MV-4-11 (cell line): ENCODE data around the gene PKNOX2.

ENCODE experiments used
- DNase-seq: peaks from one replicate; lab custom pipeline; 2025; lab: John Stamatoyannopoulos, UW

The PKNOX2 gene

DNA sequence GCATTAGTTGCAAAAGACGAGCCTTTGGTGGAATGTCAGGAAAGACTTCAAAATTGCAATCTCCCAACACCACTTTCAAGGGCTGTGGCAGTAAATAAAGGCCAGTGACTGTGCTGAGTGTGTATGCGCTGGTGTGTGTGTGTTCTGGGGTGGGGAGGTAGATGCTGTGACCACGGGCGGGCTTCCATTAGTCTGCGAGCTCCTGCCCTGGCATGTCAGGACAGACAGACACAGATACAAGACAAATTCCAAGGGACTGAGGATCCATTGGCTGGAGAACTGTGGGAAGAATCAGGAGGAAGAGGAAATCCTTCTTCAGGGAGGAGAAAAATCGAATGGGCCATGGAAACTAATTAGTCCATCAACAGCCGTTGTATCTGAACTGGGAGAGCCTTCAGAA, 248.0 kb downstream of the PKNOX2 start:
- no peak for DNase-seq

DNA sequence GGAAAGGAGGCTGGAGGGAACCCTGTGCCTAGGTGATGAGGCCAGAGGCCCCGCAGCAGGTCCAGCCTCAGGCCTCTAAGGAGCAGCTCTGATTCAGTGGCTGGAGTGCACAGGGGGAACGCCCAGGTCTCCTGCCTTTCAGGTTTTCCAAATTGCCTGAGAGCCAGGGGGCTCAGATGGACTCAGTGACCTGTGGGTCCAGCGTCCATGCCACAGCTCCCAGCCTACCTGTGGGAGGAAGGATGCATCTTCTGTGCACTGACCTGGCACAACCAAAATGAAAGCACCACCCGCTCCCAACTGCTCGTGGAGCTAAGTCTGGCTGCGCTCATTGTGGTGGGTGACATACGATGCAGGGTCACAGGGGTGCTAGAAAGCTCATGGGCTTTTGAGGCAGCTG, 248.7 kb downstream of the PKNOX2 start:
- DNase-seq = no peak

DNA sequence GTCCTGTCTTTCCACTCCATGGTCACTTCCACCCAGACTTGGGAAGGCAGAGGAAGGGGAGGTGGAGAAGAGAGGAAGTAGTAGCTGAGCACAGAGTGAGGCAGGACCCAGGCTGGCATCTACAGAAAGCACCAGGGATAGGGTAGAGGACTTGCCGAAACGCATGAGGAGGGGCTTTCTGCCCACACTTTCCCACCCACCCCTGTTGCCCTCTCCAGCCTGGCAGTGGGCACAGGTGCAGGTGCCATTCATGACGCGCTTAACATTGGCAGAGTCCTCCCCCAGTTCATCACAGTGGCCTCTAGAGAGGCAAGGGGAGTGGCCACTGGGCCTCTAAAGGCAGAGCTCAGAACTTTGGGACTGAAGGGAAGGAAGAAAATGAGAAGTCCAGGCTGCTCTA, 249.6 kb downstream of the PKNOX2 start:
- DNase-seq = no peak

DNA sequence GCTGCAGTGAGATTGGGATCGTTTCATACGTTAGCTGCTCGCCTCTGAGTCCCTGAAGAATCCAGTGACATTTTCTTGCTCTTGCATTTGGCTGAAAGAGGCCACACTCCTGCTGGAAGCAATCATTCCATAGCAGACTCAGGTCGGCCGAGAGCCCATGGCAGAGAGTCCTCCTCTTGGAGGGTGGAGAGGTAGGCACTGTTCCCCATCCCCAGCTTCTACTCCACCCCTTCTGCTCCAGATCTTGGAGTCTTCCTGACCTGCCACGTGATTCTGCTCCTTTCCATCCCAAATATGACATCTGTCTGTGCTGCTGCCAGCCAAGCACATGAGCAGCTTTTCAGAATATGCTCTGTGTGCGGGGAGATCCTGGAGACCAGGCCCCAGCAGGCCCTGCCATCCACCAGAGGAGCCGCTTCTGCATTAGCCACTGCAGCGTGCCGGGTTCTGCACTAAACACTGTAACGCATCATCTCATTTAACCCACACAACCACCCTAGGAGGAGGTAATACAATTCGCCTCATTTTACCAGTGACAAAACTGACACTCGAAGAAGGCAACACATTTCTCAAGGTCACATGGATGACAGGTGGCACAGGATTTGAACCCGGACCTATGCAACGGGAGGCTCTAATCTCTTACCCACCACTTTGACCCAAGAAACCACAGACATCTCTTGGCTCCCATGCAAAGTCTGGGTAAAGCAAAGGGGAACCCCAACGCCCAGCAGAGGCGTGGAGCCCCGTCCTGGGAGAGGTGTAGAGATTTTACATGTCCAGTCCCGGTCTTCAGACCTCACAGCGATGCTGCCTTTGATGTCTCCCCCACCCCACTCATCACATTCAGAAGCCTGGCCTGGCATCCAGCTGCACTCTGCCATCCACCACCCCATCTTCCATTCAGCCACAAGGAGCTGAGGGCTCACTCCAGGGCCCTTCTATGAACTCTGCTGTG, 252.7 kb downstream of the PKNOX2 start:
- no peak for DNase-seq

DNA sequence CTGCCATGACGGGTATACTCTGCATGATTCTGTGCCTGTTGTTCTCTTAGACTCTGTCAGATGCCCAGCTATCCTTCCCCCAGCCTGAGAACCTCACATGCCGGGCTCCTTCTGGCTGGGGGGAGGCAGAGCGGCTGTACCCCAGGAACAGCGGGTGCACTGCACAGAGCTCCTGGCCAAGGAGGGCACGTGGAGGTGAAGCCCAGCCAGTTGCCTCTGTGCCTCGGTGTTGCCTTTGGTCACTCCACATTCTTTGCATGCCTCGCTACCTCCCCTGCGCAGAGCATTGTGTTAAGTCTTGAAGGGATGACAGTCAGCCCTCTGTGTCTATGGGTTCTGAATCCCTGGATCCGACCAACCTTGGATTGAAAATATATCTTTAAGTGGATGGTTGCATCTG, 253.8 kb downstream of the PKNOX2 start:
- DNase-seq = no peak

DNA sequence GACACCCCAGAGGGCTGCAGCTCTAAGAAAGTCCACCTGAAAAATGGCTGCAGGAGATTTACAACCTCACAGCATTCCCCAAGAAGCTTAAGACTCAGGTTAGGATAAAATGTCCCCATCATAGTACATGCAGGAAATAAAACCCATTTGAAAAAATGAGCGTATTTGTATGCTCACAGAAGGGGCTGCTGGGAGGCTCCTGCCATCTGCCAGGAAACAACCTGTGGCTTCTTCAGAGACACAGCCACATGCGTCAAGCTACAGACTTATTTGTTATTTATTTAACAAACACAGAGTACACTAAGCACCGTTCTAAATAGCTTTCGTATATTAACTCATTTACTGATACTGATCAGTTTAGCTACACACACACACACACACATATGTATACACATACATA, 258.1 kb downstream of the PKNOX2 start:
- no peak for DNase-seq

DNA sequence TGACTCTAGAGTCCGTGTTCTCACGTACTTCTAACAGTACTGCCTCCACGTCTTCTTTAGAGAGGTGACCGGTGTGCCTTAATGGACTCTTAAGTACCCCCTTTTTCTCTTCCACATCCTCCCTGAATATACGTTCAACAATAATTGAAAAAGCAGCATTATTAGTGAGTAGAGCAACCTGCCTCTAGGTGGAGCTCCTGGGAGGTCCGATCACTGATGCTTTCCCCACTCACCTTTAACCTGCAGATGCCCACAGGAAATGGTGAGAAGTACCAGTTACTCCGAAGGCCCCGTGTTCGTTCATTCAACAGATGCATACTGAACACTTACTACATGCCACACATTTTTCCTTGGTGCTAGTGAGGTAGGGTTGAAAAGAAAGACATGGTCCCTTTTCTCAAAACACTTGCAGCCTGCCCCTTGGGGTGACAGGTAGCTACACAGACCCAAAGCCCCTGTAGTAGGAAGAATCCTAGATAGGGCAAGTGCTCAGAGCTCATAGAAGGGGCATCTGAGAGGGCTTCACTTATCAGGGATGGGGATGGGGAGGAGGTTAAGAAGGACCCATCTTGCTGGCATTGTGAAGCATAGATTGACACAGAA, 258.8 kb downstream of the PKNOX2 start:
- DNase-seq = no peak

DNA sequence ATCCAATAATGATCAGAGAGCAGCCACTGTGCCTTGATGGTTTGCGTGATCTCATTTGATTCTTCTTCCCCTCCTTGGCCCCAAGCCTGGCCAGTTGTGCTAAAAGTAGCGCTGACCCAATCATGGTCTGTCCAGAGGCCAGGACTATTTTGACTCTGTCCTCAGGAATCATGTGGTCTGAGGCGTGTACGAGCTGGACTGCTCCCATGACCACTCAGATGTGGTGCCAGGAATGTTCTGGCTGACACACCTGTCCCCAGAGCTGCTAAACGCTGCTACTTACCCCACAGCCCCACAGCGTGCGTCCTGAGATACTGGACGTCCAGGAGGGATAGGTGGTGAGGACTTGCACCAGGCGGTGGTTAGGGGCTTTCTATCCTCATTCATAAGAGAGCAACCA, 261.1 kb downstream of the PKNOX2 start:
- DNase-seq = no peak

DNA sequence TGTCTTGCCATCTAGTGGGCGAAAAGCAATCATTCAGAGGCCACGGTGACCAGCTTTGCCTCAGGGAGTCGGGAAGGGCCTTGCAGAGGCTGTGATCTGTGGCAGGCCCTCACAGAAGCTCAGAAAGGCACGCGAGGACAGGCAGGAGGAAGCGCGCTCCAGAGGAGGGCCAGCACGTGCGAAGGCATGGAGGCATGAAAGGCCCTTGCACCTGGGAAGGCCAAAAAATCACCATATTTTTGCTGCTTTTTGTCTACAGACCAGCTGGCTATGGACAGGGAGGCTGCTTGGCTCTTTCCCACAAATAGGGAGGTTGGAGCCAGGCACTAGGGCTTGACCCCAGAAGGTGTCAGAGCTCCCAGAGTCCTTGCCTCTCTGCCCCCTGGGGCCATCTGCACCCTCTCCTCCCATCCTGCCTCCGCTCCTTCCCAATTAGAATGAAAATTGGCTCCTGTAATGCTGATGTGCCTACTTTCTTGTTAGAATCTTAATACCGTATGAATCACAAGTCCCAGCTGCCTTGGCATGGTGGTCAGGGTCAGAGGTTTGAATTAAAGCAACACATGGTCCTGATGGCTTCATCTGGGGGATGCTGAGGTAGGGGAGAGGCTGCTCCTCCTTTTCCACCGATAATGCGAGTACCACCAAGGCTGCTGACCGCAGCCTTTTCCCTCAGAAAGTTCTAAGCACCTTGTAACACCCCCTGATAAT, 262.4 kb downstream of the PKNOX2 start:
- no peak for DNase-seq

DNA sequence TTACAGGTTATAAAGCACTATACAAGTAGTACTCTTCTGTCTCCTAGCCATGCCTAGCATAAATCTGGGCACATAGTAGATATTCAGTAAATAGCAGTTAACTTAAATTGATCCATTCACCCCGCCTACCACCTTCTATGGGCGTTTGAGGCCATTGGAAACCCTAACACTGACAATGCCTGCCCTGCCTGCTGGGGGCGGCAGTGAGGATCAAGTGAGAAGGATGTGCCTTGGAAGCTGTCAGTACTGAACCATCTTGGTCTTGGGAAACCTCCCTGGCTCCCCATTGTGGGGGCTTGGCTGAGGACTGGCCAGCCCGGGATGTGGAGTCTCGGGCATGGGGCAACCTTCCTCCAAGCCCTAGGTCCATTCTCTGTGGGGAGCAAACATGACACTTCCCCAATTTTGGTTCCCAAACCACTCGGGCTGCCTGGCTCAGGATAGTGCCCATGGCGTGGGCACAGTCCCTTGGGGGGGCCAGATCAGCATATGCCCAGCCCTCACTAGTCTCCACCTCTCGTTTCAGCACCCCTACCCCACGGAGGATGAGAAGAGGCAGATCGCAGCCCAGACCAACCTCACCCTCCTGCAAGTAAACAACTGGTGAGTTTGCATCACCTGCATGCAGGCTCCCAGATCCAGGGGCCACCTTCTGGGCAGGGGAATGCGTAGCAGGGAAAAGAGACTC, 264.1 kb downstream of the PKNOX2 start:
- DNase-seq = no peak

DNA sequence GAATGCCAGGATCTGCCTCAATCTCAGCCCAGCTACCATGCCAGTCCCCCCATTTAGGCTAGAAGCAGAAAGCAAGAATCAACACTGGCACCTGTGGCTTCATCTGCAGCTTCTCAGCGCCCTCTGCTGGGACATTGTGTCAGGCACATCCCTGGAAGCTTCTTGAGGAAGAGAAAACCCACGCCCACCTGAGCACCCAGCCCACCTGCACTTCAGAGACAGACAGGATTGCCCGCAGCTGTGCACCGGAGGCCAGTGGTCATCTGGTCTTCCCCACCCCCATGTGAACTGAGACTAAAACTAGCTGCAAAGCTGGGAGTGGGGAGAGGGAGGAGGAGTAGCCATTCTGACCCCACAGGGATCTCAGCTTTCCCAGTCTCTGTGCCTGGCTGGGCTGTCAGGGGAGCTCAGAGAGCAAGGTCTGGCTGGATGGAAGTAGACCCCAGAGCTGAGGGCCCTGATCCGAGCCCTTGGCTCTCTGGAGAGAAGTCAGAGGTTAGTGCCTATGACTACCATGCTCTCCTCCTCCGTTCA, 264.7 kb downstream of the PKNOX2 start:
- peak; percentile 30 for DNase-seq

DNA sequence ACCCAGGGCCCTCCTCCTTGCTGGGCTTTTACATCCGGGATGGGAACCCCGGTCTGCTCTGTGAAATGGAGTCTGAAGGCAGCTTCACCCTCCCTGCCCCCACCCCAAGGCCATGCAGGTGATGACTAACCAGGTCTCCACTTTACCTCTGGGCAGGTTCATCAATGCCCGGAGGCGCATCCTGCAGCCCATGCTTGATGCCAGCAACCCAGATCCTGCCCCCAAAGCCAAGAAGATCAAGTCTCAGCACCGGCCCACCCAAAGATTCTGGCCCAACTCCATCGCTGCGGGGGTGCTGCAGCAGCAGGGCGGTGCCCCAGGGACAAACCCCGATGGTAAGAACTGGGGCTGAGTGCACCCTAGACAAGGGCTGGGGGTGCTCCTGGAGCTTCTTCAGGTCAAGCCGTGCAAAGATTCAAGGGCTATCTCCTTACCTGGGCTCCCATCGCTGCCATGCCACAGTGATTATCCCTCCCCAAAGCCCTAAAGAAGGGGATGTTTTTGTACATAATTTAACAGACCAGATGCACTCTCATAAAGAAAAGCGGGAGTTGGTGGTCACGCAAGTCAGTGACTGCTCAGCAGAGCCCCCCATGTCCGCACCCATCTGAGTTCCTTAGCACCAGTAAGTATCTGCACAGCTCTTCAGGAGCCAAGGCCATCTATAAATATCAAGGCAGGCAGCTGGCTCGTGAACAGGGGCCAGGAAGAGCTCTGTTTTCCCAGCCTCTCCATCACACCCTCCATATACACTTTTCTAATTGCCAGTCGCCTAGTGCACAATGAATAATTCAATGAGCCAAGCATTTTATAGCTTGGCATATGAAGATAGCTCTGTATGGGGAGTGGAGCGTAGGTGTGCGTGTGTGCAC, 265.5 kb downstream of the PKNOX2 start:
- no peak for DNase-seq

DNA sequence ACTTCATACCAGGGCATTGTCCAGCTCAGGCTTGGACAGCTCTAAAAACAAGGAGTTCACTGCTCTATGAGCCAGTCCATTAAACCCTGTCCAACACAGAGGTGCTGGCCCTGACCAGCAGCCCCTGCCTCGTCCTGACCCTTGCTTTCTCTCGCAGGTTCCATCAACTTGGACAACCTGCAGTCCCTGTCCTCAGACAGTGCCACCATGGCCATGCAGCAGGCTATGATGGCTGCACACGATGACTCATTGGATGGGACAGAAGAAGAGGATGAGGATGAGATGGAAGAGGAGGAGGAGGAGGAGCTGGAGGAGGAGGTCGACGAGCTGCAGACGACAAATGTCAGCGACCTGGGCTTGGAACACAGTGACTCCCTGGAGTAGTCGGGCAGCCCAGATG, 266.5 kb downstream of the PKNOX2 start:
- no peak for DNase-seq

DNA sequence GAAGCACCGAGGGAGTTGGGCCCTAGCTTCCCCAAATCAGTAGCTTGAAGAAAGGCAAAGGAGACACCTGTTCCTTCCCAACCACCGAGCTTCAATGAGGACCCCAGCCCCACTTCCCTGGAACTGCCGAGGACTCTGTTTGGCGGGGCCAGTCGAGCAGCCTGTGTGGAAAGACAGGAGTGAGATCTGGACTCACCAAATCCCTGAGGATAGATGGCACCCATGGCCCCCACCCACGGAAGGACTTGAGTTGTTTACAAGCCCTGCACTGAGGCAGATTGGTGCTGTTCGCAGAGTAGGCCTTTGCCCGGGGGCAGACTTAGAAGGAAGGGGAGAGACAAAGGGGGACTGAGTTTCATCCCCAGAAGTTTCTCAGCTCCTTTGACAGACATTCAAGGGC, 266.9 kb downstream of the PKNOX2 start:
- DNase-seq = no peak

DNA sequence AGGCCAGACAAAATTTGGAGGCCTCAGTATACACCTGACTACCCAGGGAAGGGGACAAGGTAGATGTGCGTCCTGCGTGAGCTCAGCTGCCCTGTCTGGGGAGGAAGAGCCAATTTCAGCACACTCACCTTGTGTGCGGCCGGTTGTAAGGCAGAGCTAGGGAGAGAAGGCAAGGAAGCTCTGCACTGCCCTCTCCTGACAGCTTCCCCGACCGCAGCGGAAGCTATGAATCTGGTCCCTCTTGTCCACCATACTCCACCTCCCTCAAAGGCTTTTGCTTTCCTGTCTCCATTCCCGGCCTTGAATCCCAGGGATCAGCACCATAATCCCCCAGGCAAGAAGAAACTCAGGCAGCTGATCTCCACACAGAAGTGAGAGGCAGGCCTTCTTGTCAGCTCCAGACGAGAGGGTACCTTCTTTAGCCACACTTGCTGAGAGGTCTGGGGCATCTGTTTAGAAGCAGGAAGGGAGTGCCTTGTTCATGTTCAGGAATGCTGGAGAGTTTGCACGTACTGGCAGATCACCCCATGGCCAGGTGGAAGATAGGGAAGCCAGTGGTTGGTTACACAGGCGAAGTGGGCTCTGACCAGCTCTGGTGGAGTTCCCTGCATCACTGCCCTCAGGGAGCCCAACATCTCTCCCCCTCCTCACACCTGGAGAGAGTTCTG, 269.0 kb downstream of the PKNOX2 start:
- DNase-seq = peak; percentile 31

DNA sequence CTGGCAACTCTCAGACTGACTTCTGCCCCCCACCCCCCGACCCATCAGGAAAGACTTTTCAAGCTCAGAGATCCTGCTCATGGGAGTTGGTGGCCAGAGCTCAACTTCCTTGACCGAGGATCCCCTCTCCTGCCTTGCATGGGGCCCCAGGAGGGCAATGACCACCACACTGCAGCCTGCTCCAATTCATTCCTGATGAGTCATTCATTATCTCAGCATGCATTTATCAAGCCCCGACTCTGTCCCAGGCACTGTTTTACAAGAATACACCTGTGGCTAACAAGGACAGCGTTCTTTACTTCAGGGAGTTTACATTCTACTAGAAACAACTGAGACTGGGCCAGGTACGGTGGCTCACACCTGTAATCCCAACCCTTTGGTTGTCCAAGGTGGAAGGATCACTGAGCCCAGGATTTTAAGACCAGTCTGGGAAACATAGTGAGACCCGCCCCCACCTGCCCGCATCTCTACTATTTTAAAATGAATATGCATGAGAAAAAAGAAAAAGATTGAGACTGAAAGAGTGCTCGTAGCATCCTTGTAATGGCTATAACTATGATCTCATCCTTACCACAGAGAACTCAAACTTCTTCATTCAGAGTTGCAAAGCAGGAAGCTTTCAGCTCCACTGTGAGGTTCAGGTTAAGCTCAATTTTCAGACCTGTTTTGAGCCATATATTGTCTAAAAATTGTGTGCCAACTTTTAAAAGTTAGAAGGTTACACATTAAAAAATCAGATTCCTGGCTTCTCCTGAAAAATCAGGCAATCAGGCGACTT, 271.1 kb downstream of the PKNOX2 start:
- DNase-seq = no peak

DNA sequence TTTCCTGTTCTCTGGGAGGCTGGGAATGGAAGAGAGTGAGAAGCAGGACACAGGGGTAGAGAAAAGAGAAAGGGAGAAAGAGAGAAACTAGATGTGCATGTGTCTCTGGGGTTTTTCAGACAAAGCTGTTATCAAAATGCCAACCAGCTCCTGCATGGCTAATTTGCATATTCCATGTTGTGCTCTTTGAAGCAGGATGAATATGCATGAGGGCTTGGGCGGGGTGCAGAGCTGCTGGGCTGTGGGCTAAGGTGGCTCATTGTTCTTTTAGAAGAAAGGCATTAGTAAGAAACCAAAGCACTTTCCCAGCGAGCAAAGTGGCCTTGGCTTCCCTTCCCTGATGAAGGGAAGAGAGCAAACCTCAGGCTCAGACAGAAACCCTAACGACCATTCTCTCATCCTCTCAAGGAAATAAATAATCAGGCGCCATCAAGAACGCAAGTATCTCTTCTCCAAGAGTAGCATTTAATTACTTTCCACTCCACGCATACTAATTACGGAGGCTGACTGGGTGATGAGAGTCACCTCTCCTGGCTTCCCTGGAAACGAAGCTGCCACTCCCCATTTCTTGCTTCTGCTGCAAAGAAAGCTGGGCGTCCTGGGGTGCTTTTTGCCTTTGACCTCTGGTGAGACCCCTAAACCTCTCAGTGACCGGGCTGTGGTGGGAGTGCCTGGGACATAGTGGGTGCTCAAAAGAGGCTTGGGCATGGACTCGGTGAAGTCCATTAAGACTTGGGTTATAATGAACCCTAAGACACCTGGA, 277.3 kb downstream of the PKNOX2 start:
- DNase-seq = no peak

DNA sequence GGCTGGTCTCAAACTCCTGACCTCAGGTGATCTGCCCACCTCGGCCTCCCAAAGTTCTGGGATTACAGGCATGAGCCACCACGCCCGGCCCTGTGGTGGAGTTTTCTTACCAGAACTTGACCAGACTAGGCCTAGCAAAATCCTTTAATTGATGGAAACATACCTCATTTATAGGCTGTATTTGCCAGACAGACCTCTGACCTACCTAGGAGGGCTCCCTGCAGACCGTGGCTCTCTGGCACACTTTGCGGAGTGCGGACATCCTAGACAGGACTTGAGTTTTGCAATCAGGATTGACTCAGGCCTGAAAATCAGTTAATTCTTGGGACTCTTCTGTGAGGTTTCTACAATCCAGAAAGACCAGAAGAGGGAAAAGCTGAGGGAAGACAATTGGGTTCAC, 278.4 kb downstream of the PKNOX2 start:
- no peak for DNase-seq

DNA sequence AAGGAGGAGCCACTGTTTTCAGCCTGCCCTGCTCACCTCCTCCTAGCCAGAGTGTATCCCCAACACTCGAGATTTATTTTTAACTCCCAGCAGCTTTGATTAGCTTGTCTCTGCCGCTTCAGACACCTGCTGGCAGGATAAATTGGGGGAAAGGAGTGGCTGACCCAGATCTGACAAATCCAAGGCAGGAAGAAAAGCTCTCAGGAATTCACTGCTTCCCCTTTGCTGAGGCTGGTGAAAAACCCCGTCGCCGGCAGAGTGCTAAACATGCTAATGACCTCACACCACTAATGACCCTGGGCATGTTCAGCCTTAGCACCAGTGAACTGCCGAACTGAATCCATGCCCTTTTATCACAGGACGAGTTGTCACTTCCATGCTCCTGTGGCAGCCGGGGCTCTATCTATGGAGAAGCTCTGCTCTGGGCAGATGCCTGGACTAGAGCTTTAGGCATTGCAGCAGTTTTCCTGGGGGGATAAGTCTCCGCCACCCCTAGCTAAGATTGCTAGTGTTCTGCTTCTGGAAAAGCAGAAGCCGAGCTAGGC, 279.3 kb downstream of the PKNOX2 start:
- peak; percentile 24 for DNase-seq
